ENCODE measurements around the gene ANKRD49.

The ANKRD49 gene

DNA sequence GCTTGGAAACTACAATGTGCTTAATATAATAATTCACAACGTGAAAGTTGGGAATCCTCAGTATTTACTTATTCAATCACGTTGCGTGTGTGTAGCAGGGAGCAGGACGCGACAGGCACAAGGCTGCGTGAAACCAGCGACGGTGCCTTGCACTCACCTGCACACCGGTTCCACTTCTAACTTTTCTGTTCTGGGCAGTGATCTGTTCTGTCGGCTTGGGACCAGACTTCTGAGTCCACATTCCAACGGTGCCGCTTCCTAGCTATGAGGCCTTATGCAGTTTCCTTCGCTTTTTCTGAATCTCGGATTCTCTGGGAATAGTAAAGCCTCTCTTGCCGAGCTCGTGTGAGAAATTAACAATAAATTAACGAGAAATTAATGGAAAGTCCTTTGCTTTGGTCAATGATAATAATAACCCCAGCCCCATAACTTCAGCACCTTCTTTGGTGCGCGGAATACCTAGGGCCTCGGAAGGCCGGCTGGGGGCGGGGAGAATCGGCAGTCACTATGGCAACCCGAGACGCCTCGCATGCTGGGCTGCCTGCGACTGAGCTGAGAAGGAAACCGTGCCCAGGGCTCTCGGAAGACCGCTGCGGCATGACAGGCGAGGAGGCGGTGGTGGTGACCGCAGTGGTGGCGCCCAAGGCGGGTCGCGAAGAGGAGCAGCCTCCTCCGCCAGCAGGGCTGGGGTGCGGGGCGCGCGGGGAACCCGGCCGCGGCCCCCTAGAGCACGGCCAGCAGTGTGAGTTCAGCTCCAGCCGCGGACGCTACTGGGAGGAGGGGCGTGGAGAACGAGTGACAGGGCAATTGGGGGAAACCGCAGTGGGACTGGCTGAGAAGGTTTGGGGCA, 18.4 kb downstream of the ANKRD49 start, which contains the start of gene C11orf97:
Gene C11orf97 (plus strand): TSS at position 530 of the 850 bp plus-strand sequence. CDS start 68 bp downstream, at position 598.
- DNase-seq, result no peak

DNA sequence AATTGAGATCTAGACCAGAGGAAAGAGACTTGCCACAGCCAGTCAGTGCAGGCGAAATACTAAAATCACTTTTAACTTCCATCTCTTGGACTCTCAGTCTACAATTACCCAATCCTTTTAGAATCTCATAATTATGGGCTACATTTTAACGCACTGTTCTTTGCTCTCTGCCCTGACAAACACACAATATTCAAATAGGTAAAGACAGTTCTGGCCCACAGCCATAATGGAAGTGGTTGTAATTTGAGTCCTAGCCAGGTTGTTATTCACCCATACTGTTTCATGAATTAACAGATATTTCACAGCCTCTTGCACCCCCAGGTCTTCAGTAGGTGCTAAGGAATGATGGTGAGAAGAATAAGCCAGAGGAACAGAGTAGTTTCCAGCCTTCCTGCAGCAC, 19.3 kb downstream of the ANKRD49 start:
- DNase-seq, result no peak

GRCh38 chr11:94515398-94515797, 21.6 kb downstream of the ANKRD49 start:
- DNase-seq, result no peak

DNA sequence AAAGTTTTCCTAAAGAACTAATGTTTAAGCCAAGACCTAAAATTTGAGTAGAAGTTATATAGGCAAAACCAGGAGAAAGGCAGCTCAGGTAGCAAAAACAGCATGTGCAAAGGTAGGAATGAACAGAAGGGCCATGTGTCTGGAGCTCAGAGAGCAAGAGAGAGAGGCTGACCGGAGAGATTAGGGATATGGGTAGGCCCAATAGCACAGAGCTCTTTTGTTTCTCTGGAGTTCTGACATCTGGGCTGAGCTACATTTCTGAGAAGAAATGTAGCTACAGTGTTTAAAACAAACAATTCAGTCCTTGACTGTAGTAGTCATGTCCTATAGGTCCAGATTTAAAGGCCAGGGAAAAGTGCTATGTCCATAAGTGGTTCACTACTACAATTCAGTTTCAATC, 22.9 kb downstream of the ANKRD49 start:
- no peak for DNase-seq

GRCh38 chr11:94518300-94518699, 24.5 kb downstream of the ANKRD49 start:
- DNase-seq, result no peak

DNA sequence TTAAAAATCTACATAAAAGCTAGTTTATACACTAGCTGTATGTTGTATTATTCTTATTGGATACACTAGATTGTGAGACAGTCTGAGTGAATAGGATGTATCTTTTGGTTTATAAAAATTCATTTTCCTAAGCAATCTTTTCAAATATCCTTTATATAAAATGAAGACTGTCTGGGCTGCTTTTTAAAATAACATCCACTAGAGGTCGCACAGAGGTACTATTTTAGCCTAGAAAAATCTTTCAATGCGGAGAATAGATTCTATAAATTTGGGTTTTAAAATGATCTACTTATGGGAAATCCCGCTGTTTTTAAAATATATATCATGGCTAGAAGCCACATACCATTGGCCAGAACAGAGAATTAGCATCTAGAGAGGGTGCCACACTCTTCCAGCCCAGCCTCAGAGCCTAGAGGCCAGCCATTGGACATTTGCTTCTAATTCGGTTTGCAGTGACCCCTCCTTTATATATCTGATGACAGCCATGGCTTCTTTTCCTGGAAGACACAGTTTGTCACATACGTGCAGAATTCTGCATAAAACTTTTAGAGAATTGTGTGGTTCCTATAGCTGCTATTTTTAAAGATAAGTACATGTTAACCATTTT, 25.8 kb downstream of the ANKRD49 start:
- peak; percentile 16 for DNase-seq

GRCh38 chr11:94521684-94522083, 27.9 kb downstream of the ANKRD49 start:
- peak; percentile 14 for DNase-seq

DNA sequence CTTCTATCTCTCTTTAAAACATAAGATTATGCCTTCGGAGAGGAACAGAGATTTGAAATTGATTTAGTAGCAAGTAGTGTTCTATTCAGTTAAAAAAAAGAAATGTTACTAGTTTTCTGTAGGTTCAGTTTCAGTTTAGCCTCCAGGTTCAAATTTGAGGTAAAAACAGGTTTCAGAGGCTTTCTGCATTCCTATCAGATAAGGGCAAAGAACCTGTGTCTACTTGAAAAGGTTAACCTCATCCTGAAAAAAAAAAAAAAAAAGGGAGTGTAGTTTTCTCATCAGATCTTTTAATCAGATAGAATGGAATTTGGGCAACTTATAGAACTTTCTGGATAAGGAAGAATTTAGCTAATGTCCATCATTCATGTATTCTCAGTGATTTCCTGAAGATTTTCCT, 30.6 kb downstream of the ANKRD49 start:
- no peak for DNase-seq

GRCh38 chr11:94525546-94526324, 32.0 kb downstream of the ANKRD49 start:
- peak; percentile 9 for DNase-seq

DNA sequence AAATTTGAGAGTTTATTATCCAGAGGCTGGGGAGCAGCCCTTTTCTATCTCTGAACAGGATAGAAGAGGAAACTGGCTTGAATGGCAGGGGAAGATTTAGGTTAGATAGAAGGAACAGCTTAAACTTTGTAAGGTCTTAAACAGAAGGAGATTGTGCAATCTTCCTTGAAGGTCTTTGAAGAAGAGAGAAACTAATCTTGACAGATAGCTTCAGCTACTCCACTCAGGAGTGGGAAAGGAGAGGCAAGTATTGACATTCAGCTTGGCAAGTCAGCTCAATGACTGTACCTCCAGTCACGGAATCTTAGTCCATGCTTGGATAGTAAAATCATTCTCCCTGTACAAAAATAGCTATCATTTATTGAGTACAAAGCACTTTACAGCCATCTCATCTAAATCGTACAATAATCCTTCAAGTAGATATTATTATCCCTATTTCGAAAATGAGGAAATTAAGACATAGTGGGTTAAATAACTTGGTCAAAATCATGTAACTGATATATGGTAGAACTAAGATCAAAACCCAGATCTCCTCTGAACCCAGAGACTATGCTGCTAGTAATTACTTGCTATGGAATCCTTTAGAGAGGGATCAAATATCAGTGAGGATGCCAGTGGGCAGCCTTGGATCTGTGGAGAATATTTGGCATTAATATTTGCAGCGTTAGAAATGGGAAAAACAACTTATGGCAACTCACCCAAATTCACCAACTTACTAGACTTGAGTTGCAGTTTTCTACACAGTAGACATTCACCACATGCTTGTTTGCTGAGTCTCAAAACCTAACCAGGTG, 33.1 kb downstream of the ANKRD49 start:
- DNase-seq, result no peak

GRCh38 chr11:94528551-94528950, 34.8 kb downstream of the ANKRD49 start:
- no peak for DNase-seq

DNA sequence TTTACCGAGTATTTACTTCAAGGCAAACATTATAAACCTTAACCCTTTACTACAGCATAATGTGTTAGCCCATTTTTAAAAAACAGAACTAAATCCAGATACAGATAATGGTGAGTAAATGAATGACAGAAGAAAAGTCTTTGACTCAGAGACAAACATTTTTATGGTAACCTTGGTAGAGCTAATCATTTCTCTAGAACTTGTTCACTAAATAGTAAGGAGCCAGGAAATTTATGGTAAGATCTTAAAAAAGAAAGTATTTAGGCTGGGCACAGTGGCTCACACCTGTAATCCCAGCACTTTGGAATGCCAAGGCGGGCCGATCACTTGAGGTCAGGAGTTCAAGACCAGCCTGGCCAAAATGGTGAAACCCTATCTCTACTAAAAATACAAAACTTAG, 38.4 kb downstream of the ANKRD49 start:
- no peak for DNase-seq

DNA sequence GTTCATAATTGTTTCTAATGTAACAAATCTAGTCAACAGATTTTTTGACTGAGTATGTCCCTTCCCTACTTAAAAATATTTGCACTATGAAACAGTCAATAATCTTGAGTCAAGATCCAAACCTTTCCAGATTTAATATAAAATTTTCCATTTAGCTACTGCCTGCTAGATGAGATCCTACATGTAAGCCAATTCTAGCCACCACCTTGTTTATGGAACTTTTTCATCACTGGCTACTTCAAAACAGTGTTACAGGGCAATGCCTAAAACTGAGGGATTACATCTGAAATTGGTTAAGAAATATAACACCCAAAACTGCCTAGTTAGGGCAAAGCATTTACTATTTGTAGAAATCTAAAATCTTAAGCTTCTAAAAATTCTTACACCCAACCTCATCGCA, 39.4 kb downstream of the ANKRD49 start:
- no peak for DNase-seq

DNA sequence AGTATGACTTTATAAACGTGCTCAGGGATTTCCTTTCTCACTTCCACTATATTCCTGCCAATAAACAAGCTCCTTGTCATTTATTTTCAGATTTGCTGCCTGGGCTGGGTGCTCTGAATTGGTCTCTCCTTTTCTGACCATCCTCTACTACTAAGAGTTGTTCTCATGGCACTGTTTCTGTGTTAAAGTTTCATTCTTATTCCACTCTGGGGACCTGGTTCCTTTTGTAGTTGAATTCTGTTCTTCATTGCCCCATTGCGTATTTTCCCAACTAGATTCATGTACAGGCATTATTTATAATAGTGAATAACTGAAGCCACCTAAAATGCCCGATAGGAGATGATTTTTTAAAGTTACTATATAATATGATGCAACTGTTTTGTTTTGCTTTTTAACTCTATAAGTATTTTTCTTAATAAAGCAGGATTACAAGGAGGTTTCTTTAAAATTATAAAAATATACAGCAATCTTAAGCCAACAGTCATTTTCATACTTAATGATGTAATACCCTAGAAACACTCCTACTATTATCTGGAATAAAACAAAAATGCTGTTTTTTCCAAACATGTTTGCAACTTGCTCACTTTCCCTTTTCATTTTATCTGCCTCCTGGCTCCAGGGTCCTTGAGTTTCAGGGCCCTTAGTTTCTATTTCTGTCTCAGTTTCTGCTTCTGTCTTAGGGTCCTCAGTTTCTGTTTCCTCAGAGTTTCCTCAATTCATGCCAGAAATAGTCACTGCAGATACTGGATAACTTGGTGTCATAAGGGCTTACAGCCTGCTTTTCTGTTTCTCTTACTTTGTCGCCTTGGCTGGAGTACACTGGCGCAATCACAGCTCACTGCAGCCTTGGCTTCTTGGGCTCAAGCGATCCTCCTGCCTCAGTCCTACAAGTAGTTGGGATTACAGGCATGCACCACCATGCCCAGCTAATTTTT, 40.2 kb downstream of the ANKRD49 start:
- no peak for DNase-seq

DNA sequence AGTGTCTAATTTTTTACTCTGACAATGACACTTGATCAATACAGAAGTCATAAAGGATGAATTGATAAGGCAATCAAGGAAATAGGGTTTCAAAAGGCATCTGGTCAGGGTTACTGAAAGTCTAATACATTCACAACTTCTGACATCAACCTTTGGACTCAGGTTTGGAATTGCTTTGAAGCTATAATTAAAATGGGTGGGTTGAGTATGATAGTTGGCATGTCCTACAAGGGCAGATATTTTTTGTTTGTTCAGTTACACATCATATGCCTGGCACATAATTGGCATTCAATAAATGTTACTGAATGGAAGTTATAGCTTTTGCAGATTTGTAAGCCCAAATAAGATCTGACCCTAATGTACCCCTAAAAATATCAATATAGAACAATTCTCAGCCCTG, 42.6 kb downstream of the ANKRD49 start:
- no peak for DNase-seq

GRCh38 chr11:94537031-94537600, 43.3 kb downstream of the ANKRD49 start:
- DNase-seq, result no peak

GRCh38 chr11:94539420-94539819, 45.6 kb downstream of the ANKRD49 start:
- no peak for DNase-seq

DNA sequence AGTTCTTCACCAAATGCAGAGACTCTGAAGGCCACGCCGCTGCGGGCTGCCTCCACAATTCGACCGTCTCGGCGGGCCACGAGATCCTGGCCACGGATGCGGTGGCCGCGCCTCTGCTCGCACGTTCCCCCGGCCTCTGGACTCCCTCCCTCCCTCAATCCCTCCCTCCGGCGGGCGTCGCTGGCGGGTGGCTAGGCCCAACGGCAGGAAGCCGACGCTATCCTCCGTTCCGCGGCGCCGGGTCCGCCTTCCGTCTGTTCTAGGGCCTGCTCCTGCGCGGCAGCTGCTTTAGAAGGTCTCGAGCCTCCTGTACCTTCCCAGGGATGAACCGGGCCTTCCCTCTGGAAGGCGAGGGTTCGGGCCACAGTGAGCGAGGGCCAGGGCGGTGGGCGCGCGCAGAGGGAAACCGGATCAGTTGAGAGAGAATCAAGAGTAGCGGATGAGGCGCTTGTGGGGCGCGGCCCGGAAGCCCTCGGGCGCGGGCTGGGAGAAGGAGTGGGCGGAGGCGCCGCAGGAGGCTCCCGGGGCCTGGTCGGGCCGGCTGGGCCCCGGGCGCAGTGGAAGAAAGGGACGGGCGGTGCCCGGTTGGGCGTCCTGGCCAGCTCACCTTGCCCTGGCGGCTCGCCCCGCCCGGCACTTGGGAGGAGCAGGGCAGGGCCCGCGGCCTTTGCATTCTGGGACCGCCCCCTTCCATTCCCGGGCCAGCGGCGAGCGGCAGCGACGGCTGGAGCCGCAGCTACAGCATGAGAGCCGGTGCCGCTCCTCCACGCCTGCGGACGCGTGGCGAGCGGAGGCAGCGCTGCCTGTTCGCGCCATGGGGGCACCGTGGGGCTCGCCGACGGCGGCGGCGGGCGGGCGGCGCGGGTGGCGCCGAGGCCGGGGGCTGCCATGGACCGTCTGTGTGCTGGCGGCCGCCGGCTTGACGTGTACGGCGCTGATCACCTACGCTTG, 50.2 kb downstream of the ANKRD49 start, which contains the start of gene FUT4:
Gene FUT4 (plus strand): TSS at position 227 of the 951 bp plus-strand sequence. CDS start 213 bp downstream, at position 440.
- peak; percentile 29 for DNase-seq

DNA sequence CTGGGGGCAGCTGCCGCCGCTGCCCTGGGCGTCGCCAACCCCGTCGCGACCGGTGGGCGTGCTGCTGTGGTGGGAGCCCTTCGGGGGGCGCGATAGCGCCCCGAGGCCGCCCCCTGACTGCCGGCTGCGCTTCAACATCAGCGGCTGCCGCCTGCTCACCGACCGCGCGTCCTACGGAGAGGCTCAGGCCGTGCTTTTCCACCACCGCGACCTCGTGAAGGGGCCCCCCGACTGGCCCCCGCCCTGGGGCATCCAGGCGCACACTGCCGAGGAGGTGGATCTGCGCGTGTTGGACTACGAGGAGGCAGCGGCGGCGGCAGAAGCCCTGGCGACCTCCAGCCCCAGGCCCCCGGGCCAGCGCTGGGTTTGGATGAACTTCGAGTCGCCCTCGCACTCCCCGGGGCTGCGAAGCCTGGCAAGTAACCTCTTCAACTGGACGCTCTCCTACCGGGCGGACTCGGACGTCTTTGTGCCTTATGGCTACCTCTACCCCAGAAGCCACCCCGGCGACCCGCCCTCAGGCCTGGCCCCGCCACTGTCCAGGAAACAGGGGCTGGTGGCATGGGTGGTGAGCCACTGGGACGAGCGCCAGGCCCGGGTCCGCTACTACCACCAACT, 51.0 kb downstream of the ANKRD49 start:
- DNase-seq, result no peak

Measured in amniotic stem cell (primary cell).